Stromal cell of bone marrow (primary cell): Measurements from ENCODE around the gene SNRPF.
A peak's percentile ranks its signal among the peaks of the same experiment; 100 is the strongest.
"Not testable (repeated sequence)": the region's sequence is repeated elsewhere in the genome, so short reads cannot be mapped to it uniquely, and the experiment has no call there.

Experiments used
- DNase-seq: peaks from one replicate; pipeline ENCODE4 v3.0.0-alpha.2; 2012; ENCODE audit warnings: low read depth

SNRPF gene

DNA sequence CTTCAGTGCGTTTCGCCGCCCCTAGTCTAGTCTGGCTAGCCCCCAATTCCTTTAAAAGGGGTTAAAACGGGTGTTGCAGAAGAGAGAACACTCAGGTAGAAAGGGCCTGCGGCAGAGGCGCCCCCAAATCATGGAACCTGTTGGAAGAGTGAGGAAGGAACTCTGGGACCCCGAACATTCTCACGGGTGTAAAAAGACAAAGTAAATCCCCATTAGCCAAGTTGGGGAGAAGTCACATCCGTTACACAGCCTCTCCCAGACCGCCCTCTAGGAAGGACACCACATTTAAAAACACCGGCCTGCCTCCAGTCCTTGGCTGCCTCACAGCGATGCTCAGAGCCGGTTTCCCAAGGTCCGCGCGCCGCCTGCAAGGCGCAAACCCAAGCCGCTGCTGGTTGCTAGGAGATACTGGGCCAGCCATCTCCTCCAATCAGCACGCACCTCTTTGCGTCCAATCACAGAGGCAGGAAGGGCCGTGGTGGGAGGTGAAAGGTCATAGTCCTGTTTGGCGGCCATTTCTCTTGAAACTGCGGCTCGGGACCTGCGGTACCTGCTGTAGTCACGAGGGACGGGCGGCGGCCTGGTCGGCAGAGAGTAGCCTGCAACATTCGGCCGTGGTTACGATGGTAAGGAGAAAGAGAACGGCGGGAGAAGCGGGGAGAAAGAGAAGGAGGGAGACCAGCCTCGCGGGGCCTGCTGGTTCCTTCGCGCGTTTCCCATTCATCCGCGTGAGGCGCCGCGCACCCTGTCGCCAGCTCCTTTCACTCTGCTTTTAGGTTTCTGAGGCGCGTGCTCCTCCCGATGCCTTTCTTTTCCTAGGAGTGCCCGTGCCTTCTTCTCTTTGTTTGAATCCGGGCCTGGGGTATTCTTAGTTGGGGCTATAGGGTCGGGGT lies at the start of gene SNRPF:
Gene SNRPF (plus strand): TSS at position 502 of the 893 bp plus-strand sequence. CDS start 122 bp downstream, at position 624.
- DNase-seq: peak; percentile 95

- no peak for DNase-seq
Measured at GRCh38 chr12:95809000-95809680, 49.6 kb upstream of the SNRPF start.

GRCh38 chr12:95810411-95810810 lies 48.3 kb upstream of the SNRPF start:
- DNase-seq: no peak

DNA sequence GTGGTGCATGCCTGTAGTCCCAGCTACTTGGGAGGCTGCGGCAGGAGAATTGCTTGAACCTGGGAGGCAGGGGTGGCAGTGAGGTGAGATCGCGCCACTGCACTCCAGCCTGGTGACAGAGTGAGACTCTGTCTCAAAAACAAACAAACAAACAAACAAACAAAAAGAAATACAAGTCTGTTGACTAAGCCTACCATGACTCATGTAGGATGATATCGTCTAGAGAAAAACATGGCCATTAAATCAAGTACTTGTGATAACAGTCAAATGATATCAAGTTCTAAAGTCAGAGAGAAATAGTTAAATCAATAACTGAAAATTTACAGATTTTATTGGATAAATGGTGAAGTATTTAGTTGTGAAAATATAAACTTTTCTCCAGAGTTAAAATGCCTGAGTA lies 46.6 kb upstream of the SNRPF start:
- DNase-seq: not testable (repeated sequence)

GRCh38 chr12:95815632-95816212 lies 43.0 kb upstream of the SNRPF start:
- no peak for DNase-seq

- no peak for DNase-seq
Measured at GRCh38 chr12:95820096-95820703, 38.6 kb upstream of the SNRPF start.

DNA sequence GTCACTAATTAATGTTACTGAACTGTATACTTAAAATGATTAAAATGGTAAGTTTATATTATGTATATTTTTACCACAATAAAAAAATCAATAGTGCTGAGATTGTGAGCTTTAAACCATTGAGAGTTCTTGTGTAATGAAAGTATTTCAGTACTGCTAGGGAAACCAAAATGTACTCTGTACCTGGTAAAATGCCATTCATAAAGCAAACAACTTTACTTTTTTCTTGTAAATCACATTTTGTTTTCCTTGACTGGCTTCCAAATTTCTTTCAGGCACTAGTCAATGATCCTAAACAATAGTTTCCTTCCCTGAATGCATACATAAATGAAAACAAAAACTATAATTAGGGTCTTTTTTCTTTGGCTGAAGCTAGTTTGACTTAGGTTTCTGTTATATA lies 29.4 kb upstream of the SNRPF start:
- DNase-seq: no peak

DNA sequence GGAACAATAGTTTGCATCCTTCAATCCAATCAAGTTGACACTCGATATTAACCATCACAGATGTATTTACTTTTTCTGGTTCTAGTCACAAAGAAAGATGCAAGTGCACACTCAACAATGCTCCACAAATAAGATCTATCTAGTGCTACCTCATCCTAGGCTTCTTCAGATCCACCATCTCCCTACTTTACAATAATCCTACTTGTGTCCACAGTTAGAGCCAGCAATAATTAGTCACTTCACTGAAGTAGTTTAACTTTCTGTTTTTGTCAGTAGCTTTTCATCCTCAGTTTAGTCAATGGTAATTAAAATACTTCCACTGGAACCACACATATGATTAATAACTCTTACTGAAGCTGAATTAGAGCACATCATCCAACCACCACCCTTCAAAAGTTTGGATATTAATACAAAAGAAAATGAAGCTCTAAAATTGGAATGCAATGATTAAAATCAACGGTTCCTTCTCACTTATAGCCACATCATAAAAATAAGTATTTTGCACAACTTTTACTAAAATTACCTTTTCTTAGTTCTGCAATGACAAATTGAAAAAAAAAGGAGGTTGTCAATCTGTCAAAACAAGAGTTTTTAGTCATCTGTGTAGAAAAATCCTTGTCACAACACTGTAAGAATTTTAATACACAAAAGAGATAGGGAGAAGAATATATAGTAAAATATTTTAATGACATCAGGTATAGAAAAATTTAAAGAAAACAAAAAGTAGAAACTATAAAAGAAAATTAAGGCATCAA lies 28.2 kb upstream of the SNRPF start:
- no peak for DNase-seq

DNA sequence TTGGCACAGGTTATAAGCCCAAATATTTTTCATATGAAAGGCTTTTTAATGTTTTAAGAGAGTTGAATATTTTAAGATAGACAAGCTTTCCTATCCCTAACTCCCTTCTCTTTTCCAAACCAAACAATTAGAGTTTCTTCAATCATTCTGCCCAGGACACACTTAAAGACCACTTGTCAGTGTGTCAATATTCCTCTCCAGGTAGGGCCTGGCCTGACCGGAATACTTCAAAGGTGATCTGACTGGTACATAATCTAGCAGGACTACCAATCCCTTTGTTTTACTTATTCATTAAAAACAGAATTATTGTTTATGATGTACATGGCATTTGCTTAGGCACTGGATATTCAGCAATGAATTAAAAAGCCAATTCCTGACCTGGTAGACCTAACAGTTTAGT lies 24.2 kb upstream of the SNRPF start:
- DNase-seq: no peak

DNA sequence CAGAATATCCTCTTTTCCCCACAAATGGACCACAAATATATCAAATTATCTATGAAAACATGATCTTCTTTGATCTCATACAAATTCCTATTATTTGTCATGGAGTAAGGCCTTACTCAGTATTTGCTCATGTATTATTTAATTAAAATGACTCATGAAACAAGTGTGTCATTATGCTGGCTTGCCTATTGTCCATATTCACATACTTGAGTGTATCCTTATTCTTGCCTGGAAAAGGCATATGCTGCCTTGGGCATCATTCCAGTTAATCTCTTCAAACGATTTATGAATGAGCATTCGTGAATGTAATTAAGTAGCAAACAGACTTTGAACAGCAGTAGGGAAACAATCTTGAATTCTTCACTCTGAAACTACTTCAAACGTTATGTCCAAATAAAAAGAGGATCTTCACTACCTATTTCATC lies 22.6 kb upstream of the SNRPF start:
- peak; percentile 59 for DNase-seq

GRCh38 chr12:95836630-95837239 lies 22.0 kb upstream of the SNRPF start:
- peak; percentile 42 for DNase-seq

DNA sequence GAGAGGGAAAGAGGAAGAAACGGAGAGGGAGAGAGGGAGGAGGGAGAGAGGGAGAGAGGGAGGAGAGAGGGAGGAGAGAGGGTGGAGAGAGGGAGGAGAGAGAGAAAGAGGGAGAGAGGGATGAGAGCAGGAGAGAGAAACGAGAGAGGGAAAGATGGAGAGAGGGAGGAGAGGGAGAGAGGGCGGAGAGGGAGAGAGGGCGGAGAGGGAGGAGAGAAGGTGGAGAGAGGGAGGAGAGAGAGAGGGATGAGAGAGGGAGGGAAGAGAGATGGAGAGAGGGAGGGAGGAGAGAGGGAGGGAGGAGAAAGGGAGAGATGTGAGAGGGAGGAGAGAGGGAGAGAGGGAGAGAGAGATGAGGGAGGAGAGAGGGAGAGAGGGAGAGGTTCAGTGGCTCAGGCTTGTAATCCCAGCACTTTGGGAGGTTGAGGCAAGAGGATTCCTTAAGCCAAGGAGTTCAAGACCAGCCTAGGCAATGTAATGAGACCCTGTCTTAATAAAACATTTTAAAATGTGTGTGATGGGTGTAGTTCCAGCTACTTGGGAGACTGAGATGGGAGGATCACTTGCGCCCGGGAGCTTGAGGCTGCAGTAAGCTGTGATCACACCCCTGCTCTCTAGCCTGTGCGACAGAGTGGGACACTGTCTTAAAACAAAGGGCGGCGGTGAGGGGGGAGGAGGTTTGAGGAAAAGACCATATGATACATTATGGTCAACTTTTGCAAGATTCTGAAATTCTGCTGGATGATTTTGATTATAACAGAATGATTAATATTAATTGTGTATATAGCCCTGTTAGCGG lies 21.3 kb upstream of the SNRPF start:
- no peak for DNase-seq

DNA sequence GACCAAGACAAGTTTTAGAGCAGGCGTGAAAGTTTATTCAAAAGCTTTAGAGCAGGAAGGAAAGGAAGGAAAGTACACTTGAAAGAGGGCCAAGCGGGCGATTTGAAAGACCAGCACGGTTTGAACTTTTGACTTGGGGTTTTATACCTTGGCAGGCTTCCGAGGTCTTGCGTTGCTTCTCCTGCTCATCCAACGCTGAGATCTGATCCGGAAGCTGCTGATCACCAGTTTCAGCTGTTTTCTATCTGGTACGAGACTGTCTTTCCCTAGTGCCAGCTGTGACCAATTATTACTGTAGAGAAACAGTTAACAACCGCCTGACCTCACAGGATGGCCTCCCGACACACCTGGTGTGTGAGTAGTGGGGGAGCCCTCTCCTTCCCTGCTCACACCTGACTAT lies 20.6 kb upstream of the SNRPF start:
- peak; percentile 82 for DNase-seq

GRCh38 chr12:95842426-95842825 lies 16.3 kb upstream of the SNRPF start:
- DNase-seq: not testable (repeated sequence)

GRCh38 chr12:95848575-95849388 lies 10.0 kb upstream of the SNRPF start:
- peak; percentile 36 for DNase-seq

DNA sequence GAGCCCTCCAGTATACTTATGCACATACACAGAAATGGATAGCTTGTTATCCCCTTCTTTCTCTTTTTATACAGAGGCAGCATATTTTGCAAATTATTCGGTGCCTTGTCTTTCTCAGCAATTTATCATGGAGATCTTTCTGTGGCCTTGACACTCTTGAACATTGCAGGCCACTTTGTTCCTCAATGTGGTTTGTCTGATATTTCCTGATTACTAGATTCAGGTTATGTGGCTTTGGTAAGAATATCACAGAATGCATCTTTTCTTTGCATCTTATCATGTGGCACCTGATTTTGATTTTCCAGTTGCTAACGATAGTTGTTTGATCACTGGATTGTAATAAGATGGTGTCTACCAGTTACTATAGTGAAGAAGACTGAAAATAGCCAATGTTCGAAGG lies 7.1 kb upstream of the SNRPF start:
- no peak for DNase-seq

DNA sequence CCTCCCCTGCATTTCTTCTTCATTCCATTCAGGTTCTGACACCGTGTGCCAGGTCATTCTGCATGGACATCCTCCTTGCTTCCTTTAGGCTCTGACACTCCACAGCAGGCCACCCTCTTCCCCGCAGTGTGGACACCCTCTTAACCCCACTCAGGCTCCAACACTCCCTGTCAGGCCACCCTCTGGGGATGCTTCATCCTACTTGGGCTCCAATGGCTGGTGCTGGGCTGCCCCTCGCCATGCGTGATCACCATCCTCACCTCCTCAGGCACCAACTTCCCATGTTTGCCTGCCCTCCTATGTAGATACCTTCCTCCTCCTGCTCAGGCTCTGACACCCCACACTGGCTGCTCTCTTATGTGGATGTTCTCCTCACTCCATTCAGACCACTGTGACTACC lies 6.6 kb upstream of the SNRPF start:
- no peak for DNase-seq

GRCh38 chr12:95857156-95857555 lies 1.6 kb upstream of the SNRPF start:
- DNase-seq: no peak

DNA sequence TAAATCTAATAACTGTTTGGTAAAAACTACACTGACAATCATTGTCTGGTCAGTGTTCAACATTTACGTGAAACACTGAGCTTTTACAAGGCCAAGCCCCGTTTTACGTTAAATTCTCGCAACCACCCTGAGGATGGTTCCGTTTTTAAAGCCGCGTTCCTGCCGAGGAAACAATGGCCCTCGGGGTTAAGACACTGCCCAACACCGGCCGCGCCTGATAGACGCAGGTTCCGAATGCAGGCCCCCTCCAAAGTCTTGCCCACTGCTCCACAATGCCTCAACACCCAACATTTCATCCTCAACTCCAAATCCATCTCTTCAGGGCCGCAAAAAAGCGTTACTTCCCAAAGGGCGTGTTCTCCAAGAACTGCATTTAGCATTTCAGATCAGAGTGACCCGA lies 953 bp upstream of the SNRPF start:
- DNase-seq: no peak
